OCI-LY7 (cell line): ENCODE measurements around the gene PCDHAC2.

Experiments
- CTCF ChIP-seq: fragments of 200-600 bp; sonication (generic); conservative IDR thresholded peaks from 2 replicates; pipeline ENCODE4 v1.5.1; 2014; ENCODE audit warnings: mild to moderate bottlenecking, antibody characterized with exemption, low read length, moderate library complexity, mixed read lengths
- EZH2phosphoT487 ChIP-seq: fragments of 200-600 bp; sonication (generic); IDR thresholded peaks from 2 replicates; pipeline ENCODE4 v1.6.1; 2018; ENCODE audit warnings: low read depth, borderline replicate concordance, mild to moderate bottlenecking, mixed run types, antibody characterized with exemption, low read length, moderate library complexity, mixed read lengths

GRCh38 chr5:140962190-140962589 is 4.1 kb upstream of the PCDHAC2 start:
- TF ChIP-seq EZH2phosphoT487 (no peak), CTCF (no peak)
